A549 (cell line): Measurements from ENCODE around the gene DRAXIN. TPM values are rescaled to one million over a fixed set of nuclear protein-coding genes. Genes with fewer than 3 reads are reported as not detected.

Experiments
- ATAC-seq, 2 experiments: fragments of 200-7000 bp in 1 of 2; fragments of >200 bp in 1 of 2; cut with Nextera tagmentation in 1 of 2; cut with Tn5 transposase in 1 of 2; 3 replicates each; pipeline versions ENCODE4 v1.8.0 to v1.9.1; 2018 to 2020; ENCODE audit warnings: mild to moderate bottlenecking in 1 of 2, moderate library complexity in 1 of 2
- CTCF ChIA-PET: fragments of 300-600 bp; sonication (Branson Sonifier 250); formaldehyde crosslinking; extraction: SDS; loops from one replicate; lab custom pipeline; 2021; ENCODE audit warnings: antibody characterized with exemption, inconsistent platforms; lab: Yijun Ruan, JAX
- POLR2A ChIA-PET: fragments of 350-600 bp; formaldehyde crosslinking; extraction: SDS; loops from one replicate; lab custom pipeline; 2021; ENCODE audit warnings: antibody characterized with exemption, inconsistent platforms; lab: Yijun Ruan, JAX
- DNase-seq, 2 experiments: peaks; one replicate each; pipeline versions ENCODE4 v3.0.0 to v3.0.0-alpha.2; 2011 to 2016; ENCODE audit warnings: low read depth in 1 of 2, low spot score in 1 of 2
- FAIRE-seq: peaks from 2 replicates; lab custom pipeline; 2011; peaks lifted over from hg19 to GRCh38; lab: Jason Lieb, UNC
- H3K27ac ChIP-seq, 2 experiments: fragments of >200 bp; sonication (Bioruptor Twin); formaldehyde crosslinking; 3 replicates each; pipeline ENCODE4 v1.5.1; 2016 to 2017
- H3K4me1 ChIP-seq: fragments of >200 bp; sonication (Bioruptor Twin); formaldehyde crosslinking; 3 replicates; pipeline ENCODE4 v1.6.1; 2016
- H3K4me2 ChIP-seq: fragments of >200 bp; sonication (Bioruptor Twin); formaldehyde crosslinking; 3 replicates; pipeline ENCODE4 v1.6.1; 2016
- H3K4me3 ChIP-seq: fragments of >200 bp; sonication (Bioruptor Twin); formaldehyde crosslinking; 3 replicates; pipeline ENCODE4 v1.5.1; 2016
- H3K9me3 ChIP-seq: fragments of >200 bp; sonication (Bioruptor Twin); formaldehyde crosslinking; 3 replicates; pipeline ENCODE4 v1.6.1; 2016
- ESRRA ChIP-seq: fragments of 150-350 bp; IDR thresholded peaks from 2 replicates; pipeline ENCODE4 v1.6.1; 2014; ENCODE audit warnings: mild to moderate bottlenecking, low read length, borderline replicate concordance
- FOSL2 ChIP-seq, 2 experiments: fragments of 450-650 bp in 1 of 2; fragments of >200 bp in 1 of 2; sonication (Bioruptor Twin) in 1 of 2; formaldehyde crosslinking; IDR thresholded peaks; 2 replicates each; pipeline versions ENCODE4 v1.5.0 to v1.6.1; 2016 to 2020; ENCODE audit warnings: mild to moderate bottlenecking in 1 of 2, moderate library complexity in 1 of 2
- GATA3 ChIP-seq: IDR thresholded peaks from 2 replicates; pipeline ENCODE4 v1.6.1; 2012; ENCODE audit warnings: borderline replicate concordance
- HDAC2 ChIP-seq: fragments of 200-600 bp; sonication (generic); IDR thresholded peaks from 2 replicates; pipeline ENCODE4 v1.6.1; 2016
- HOXB5 ChIP-seq: fragments of 250-450 bp; sonication (Bioruptor Pico); IDR thresholded peaks from 2 replicates; pipeline ENCODE4 v1.5.0; 2020; ENCODE audit warnings: mild to moderate bottlenecking, moderate library complexity
- KDM1A ChIP-seq: fragments of 200-600 bp; sonication (generic); IDR thresholded peaks from 2 replicates; pipeline ENCODE4 v1.6.1; 2016; ENCODE audit warnings: low read depth, mild to moderate bottlenecking
- KDM5A ChIP-seq: fragments of 200-600 bp; sonication (generic); IDR thresholded peaks from 2 replicates; pipeline ENCODE4 v1.6.1; 2016; ENCODE audit warnings: antibody characterized with exemption, mild to moderate bottlenecking
- RCOR1 ChIP-seq: fragments of 150-350 bp; IDR thresholded peaks from 2 replicates; pipeline ENCODE4 v1.6.1; 2014; ENCODE audit warnings: antibody characterized with exemption, low read length, low read depth
- ZFP36 ChIP-seq: fragments of 450-650 bp; IDR thresholded peaks from 2 replicates; pipeline ENCODE4 v1.6.1; 2014; ENCODE audit warnings: borderline replicate concordance; ENCODE audit not compliant: partially characterized antibody
- WGBS: methylation state at CpG from one replicate; pipeline ENCODE4 v1.1.6; 2017; ENCODE audit errors: missing lambda C conversion rate; 5-methylcytosine and 5-hydroxymethylcytosine counted together
- polyA plus RNA-seq, 4 experiments: library from polyadenylated mRNA; depleted of rRNA in 3 of 4; stranded (reverse); fragments of >200 nt; fragmentation: RNase III in 1 of 4; extraction: RNeasy Plus Mini Kit Qiagen cat#74134 plus additional on column Dnase treatment in 1 of 4; gene quantifications; 2 replicates in 3 of 4; 3 replicates in 1 of 4; pipeline ENCODE4 v1.2.3, GENCODE V29; 2011 to 2017
- TF ChIP-seq, protein P1 (sequence below): fragments of >200 bp; sonication (Bioruptor Twin); formaldehyde crosslinking; IDR thresholded peaks from 3 replicates; pipeline ENCODE4 v1.5.1; 2016
- TF ChIP-seq, protein P2 (sequence below): IDR thresholded peaks from 2 replicates; pipeline ENCODE4 v1.6.1; 2012
- TF ChIP-seq, protein P3 (sequence below): fragments of 250-450 bp; sonication (Bioruptor Pico); IDR thresholded peaks from 2 replicates; pipeline ENCODE4 v1.5.0; 2020; ENCODE audit warnings: low read depth, mild to moderate bottlenecking, moderate library complexity

The DRAXIN gene
- polyA plus RNA-seq, 2 of the 4 experiments (the other 2 are of a cell fraction): 0.03 TPM; not detected in 1

DNA sequence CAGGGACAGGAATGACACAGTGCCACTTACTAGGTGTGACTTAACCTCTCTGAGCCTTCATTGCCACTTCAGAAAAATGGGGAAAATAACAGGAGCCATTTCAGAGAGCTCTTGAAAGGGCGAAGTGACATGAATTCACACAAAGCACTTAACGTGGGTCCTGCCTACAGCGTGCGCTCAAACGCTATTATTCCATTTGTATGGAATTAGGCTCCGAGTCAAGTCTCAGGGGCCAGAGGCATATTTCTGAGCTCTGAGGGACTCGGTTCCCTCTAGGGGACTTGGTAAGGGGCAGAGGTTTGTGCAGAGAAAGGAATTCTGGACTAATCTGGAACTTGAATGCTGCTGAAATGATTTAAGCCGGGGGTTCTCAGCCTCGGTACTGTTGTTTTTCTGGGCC, 14.1 kb downstream of the DRAXIN start:
- POLR2A ChIA-PET: interaction anchor here (0.5 kb wide), 1 partner anchor 199 kb away, joined by 3 read pairs; no protein-coding TSS in a partner anchor
- ATAC-seq (no peak), DNase-seq (no peak), FAIRE-seq (no peak)
- WGBS: 56% methylated on average over 9 of the region's 9 CpGs
- CTCF ChIA-PET: interaction anchor here (1.4 to 3.1 kb wide), 4 partner anchors 10 to 64 kb away, joined by 3 to 10 read pairs (median 5); no protein-coding TSS in a partner anchor
- no peaks in the 10 kb centered on the region for H3K9me3 ChIP-seq
- no peak overlapping the region for H3K27ac ChIP-seq
- 0 out of 3 replicates have a peak, but pooled peaks cover 4% of the 10 kb centered on the region for H3K4me1 ChIP-seq
- no peak overlapping the region for H3K4me2 ChIP-seq
- TF ChIP-seq HDAC2: no peak
- H3K4me3 ChIP-seq: no peak overlapping the region

DNA sequence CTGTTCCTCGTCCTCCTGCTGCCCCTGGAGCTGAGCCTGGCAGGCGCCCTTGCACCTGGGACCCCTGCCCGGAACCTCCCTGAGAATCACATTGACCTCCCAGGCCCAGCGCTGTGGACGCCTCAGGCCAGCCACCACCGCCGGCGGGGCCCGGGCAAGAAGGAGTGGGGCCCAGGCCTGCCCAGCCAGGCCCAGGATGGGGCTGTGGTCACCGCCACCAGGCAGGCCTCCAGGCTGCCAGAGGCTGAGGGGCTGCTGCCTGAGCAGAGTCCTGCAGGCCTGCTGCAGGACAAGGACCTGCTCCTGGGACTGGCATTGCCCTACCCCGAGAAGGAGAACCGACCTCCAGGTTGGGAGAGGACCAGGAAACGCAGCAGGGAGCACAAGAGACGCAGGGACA, 14.8 kb downstream of the DRAXIN start:
- DNase-seq: no peak
- Histone ChIP-seq H3K4me1 (0 out of 3 replicates have a peak, but pooled peaks cover 4% of the 10 kb centered on the region), H3K4me3 (no peak overlapping the region), H3K27ac (no peak overlapping the region), H3K9me3 (no peaks in the 10 kb centered on the region), H3K4me2 (no peak overlapping the region)
- WGBS: 39% methylated on average over 4 of the region's 14 CpGs
- peak; percentile 63 for TF ChIP-seq ZFP36
- no peak for TF ChIP-seq RCOR1
- ATAC-seq: no peak
- FAIRE-seq: no peak
- ChIA-PET POLR2A (no interaction called here), CTCF (interaction anchor here (1.6 to 3.1 kb wide), 2 partner anchors 56 to 64 kb away, joined by 4 to 10 read pairs; no protein-coding TSS in a partner anchor)

DNA sequence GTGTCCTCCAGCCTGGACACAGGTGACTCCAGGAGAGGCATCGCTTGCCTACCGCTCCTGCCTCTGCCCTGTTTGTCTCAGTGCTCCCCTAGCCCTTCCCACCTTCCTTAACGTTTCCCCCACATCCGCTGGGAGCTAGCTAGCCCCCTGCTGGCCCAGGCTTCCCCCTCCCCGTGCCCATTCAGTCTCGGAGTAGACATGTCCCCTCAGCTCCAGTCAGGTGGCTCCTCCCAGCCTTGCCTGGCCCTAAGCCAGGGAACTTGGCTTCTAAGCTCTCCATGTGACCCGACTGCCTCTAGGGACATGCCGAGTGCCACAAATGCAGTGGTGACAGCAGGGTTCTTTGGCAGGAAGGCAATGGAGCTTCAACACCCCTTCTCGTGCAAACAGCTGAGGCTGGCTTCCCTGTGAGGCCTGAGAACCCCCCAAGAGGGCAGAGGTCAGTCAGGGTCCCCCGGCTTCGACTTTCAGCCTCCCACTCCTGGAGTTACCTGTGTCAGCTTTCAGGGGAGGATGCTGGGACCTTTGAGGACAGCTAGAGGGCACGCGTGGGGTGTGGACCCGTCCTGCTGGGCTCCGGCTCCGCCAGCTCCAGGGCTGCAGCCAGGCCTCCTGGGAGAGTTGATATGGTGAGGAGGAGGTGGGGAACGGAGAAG, 16.2 kb downstream of the DRAXIN start:
- H3K4me3 ChIP-seq: no peak overlapping the region
- 0 out of 3 replicates have a peak, but pooled peaks cover 4% of the 10 kb centered on the region for H3K4me1 ChIP-seq
- H3K27ac ChIP-seq: no peak overlapping the region
- FAIRE-seq (no peak), DNase-seq (no peak), ATAC-seq (peak in 1 of 2 experiments; percentile 46; a peak in 3 of 6 replicates)
- POLR2A ChIA-PET: interaction anchor here (0.5 kb wide), 1 partner anchor 202 kb away, joined by 5 read pairs; no protein-coding TSS in a partner anchor
- WGBS: 77% methylated on average over 10 of the region's 17 CpGs
- TF ChIP-seq, protein P1, sequence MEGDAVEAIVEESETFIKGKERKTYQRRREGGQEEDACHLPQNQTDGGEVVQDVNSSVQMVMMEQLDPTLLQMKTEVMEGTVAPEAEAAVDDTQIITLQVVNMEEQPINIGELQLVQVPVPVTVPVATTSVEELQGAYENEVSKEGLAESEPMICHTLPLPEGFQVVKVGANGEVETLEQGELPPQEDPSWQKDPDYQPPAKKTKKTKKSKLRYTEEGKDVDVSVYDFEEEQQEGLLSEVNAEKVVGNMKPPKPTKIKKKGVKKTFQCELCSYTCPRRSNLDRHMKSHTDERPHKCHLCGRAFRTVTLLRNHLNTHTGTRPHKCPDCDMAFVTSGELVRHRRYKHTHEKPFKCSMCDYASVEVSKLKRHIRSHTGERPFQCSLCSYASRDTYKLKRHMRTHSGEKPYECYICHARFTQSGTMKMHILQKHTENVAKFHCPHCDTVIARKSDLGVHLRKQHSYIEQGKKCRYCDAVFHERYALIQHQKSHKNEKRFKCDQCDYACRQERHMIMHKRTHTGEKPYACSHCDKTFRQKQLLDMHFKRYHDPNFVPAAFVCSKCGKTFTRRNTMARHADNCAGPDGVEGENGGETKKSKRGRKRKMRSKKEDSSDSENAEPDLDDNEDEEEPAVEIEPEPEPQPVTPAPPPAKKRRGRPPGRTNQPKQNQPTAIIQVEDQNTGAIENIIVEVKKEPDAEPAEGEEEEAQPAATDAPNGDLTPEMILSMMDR: no peak
- TF ChIP-seq HOXB5 (CRISPR knock-in tag): no peak
- TF ChIP-seq KDM5A: no peak
- TF ChIP-seq, protein P2, sequence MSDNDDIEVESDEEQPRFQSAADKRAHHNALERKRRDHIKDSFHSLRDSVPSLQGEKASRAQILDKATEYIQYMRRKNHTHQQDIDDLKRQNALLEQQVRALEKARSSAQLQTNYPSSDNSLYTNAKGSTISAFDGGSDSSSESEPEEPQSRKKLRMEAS: no peak
- no peak for TF ChIP-seq KDM1A
- TF ChIP-seq RCOR1: no peak
- no peak for TF ChIP-seq GATA3
- TF ChIP-seq, protein P3, sequence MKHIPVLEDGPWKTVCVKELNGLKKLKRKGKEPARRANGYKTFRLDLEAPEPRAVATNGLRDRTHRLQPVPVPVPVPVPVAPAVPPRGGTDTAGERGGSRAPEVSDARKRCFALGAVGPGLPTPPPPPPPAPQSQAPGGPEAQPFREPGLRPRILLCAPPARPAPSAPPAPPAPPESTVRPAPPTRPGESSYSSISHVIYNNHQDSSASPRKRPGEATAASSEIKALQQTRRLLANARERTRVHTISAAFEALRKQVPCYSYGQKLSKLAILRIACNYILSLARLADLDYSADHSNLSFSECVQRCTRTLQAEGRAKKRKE (CRISPR knock-in tag): no peak
- CTCF ChIA-PET: interaction anchor here (0.7 to 4.2 kb wide), 4 partner anchors 12 to 64 kb away, joined by 3 to 24 read pairs (median 6); partner anchors contain the start of gene FBXO6
- no peaks in the 10 kb centered on the region for H3K9me3 ChIP-seq
- H3K4me2 ChIP-seq: no peak overlapping the region

DNA sequence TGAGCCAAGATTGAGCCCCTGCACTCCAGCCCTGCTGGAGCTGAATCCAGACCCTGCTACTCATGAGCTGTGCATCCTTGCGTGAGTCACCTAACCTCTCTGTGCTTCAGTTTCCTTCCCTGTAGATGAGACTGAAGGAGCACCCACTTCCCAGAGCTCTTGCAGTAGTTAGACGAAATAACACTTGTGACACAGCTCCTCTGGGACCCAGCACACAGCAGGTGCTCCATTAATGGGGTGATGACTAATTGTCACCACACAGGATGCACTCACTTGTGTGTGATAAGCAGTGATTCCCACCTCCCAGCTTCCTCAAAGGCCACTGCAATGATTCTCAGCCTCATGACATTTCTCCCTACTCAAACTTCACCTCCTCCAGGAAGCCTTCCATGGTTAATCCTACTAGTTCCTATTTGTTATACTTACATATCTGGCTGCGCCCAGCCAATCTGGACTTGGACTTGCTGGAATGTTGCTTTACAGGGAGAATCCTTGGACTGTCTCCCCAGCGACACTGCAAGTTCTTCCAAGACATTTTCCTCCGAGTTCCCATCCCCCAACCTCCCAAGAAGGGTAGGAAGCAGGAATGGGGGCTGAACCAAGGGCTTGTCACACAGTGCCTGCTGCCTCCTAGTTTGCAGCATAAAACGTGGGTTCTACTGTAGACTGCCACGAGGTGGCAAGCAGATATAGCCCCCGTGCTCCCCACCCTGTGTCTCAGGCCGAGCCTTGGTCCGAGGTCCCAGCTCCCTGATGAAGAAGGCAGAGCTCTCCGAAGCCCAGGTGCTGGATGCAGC, 17.2 kb downstream of the DRAXIN start:
- CTCF ChIA-PET: interaction anchor here (0.6 to 4.2 kb wide), 6 partner anchors 11 to 1922 kb away, joined by 3 to 24 read pairs (median 6); partner anchors contain the start of gene FBXO6
- H3K4me3 ChIP-seq: no peak overlapping the region
- H3K27ac ChIP-seq: no peak overlapping the region
- 46% methylated on average over 11 of the region's 11 CpGs for WGBS
- H3K4me2 ChIP-seq: no peak overlapping the region
- TF ChIP-seq ZFP36 (peak; percentile 92), FOSL2 (IDR thresholded peaks at IDR 0.05) (no peak), FOSL2 (CRISPR knock-in tag; IDR thresholded peaks at IDR 0.05) (0 out of 2 replicates have a peak, but pooled peaks have one; percentile 18), ESRRA (no peak)
- POLR2A ChIA-PET: no interaction called here
- DNase-seq (peak in 1 of 2 experiments; percentile 31), FAIRE-seq (no peak), ATAC-seq (no peak)
- no peaks in the 10 kb centered on the region for H3K9me3 ChIP-seq
- H3K4me1 ChIP-seq: 0 out of 3 replicates have a peak, but pooled peaks cover 4% of the 10 kb centered on the region
